NCI-H1048 (cell line): ENCODE results near the gene OR7A10.

Source experiments
- DNase-seq: peaks from one replicate; lab custom pipeline; 2025; lab: John Stamatoyannopoulos, UW

The OR7A10 gene

GRCh38 chr19:14848822-14849221 is at the start of gene OR7A10:
OR7A10 (minus strand) TSS chr19:14848922; CDS start chr19:14841877, 7,045 bp downstream.
- DNase-seq: no peak

GRCh38 chr19:14890643-14891379 is 42.1 kb upstream of the OR7A10 start:
- DNase-seq: no peak

- DNase-seq: no peak
These were observed 41.4 kb upstream of the OR7A10 start for GRCh38 chr19:14889994-14890642.

- DNase-seq: no peak
These were observed 37.3 kb upstream of the OR7A10 start, which contains the start of gene OR7A17 for GRCh38 chr19:14886032-14886431. OR7A17 (minus strand) TSS chr19:14886132; CDS start chr19:14881355, 4,777 bp downstream.

GRCh38 chr19:14871619-14872230 is 23.0 kb upstream of the OR7A10 start:
- no peak for DNase-seq

GRCh38 chr19:14868497-14868896 is 19.8 kb upstream of the OR7A10 start:
- DNase-seq: no peak

- DNase-seq: no peak
These were observed 5.1 kb downstream of the OR7A10 start for GRCh38 chr19:14843578-14843977.

GRCh38 chr19:14843169-14843568 is 5.6 kb downstream of the OR7A10 start:
- no peak for DNase-seq

- DNase-seq: no peak
These were observed 8.5 kb downstream of the OR7A10 start for GRCh38 chr19:14840206-14840605.

GRCh38 chr19:14837391-14837790 is 11.3 kb downstream of the OR7A10 start:
- no peak for DNase-seq

- no peak for DNase-seq
These were observed 13.7 kb downstream of the OR7A10 start, which contains the start of the genes OR7A5 and OR7C1 for GRCh38 chr19:14835011-14835410. OR7A5 (minus strand) TSS chr19:14835185; CDS start chr19:14828241, 6,944 bp downstream. OR7C1 (minus strand) TSS chr19:14835185; CDS start chr19:14800136, 35,049 bp downstream.

- DNase-seq: no peak
These were observed 18.0 kb downstream of the OR7A10 start for GRCh38 chr19:14830702-14831101.

GRCh38 chr19:14826006-14826405 is 22.7 kb downstream of the OR7A10 start:
- DNase-seq: no peak

- DNase-seq: no peak
These were observed 26.8 kb downstream of the OR7A10 start for GRCh38 chr19:14821937-14822336.

- DNase-seq: no peak
These were observed 30.1 kb downstream of the OR7A10 start for GRCh38 chr19:14818588-14818987.

GRCh38 chr19:14817052-14817451 is 31.7 kb downstream of the OR7A10 start:
- DNase-seq: no peak

GRCh38 chr19:14814982-14815652 is 33.6 kb downstream of the OR7A10 start:
- no peak for DNase-seq

GRCh38 chr19:14809272-14810057 is 39.3 kb downstream of the OR7A10 start:
- DNase-seq: no peak

GRCh38 chr19:14804765-14805164 is 44.0 kb downstream of the OR7A10 start:
- no peak for DNase-seq

GRCh38 chr19:14798760-14799159 is 50.0 kb downstream of the OR7A10 start:
- DNase-seq: no peak

- no peak for DNase-seq
These were observed 52.7 kb downstream of the OR7A10 start for GRCh38 chr19:14796021-14796420.
